Prostate gland (tissue), 2 donors: Measurements from ENCODE around the gene GSG1L.

Experiments used
- CTCF ChIP-seq, 4 experiments: fragments of 200-600 bp in 2 of 4; fragments of 450-650 bp in 2 of 4; sonication (generic) in 2 of 4; IDR thresholded peaks; 1 replicate in 3 of 4; 2 replicates in 1 of 4; pipeline ENCODE4 v1.5.1; 2016 to 2019; ENCODE audit warnings: antibody characterized with exemption in 4 of 4, mild to moderate bottlenecking in 2 of 4, moderate library complexity in 2 of 4
- POLR2A ChIP-seq: fragments of 450-650 bp; IDR thresholded peaks from one replicate; pipeline ENCODE4 v1.6.1; 2016; ENCODE audit warnings: antibody characterized with exemption, mild to moderate bottlenecking
- POLR2AphosphoS5 ChIP-seq: sonication (generic); formaldehyde crosslinking; IDR thresholded peaks from one replicate; pipeline ENCODE4 v1.6.1; 2017; ENCODE audit warnings: antibody characterized with exemption

GRCh38 chr16:28033870-28034269 lies 29.6 kb downstream of the GSG1L start:
- no peak for TF ChIP-seq CTCF (IDR thresholded peaks at IDR 0.05)
- no peak for TF ChIP-seq POLR2A
- TF ChIP-seq POLR2AphosphoS5: no peak
